ENCODE measurements around the gene NFE2L2.
"Not testable (repeated sequence)": the region's sequence is repeated elsewhere in the genome, so short reads cannot be mapped to it uniquely, and the experiment has no call there.

NFE2L2 gene

GRCh38 chr2:177256026-177256425 is 8.5 kb downstream of the NFE2L2 start:
- no peak for DNase-seq (ENCODE audit: low read depth)

GRCh38 chr2:177255227-177255601 is 9.3 kb downstream of the NFE2L2 start:
- no peak for DNase-seq (ENCODE audit: low read depth)

GRCh38 chr2:177254433-177255226 is 9.9 kb downstream of the NFE2L2 start:
- DNase-seq (ENCODE audit: low read depth), result no peak

- DNase-seq (ENCODE audit: low read depth), result no peak
Measured at GRCh38 chr2:177253704-177254103, 10.8 kb downstream of the NFE2L2 start.

GRCh38 chr2:177252808-177253531 is 11.6 kb downstream of the NFE2L2 start:
- no peak for DNase-seq (ENCODE audit: low read depth)

DNA sequence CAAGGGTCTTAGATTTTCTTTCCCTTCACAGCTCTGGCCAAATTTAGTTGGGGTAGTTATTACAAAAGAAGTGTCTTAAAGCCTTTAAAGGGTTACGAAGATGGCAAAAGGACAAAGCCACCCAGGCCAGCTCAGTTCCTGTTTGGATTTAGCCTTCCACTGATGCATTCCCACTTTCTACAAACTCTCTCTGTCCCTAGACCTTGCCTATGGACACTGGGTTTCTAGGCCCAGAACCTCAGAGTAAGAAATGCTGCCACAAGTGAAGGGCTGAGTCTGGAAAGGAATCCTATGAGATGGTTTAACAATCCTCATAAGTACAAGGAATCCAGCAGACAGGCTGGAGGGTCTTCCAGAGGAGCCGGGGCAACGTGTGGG is 13.4 kb downstream of the NFE2L2 start:
- no peak for DNase-seq (ENCODE audit: low read depth)

- no peak for DNase-seq (ENCODE audit: low read depth)
Measured at GRCh38 chr2:177250461-177250860, 14.1 kb downstream of the NFE2L2 start.

- no peak for DNase-seq (ENCODE audit: low read depth)
Measured at GRCh38 chr2:177249038-177249437, 15.5 kb downstream of the NFE2L2 start.

DNA sequence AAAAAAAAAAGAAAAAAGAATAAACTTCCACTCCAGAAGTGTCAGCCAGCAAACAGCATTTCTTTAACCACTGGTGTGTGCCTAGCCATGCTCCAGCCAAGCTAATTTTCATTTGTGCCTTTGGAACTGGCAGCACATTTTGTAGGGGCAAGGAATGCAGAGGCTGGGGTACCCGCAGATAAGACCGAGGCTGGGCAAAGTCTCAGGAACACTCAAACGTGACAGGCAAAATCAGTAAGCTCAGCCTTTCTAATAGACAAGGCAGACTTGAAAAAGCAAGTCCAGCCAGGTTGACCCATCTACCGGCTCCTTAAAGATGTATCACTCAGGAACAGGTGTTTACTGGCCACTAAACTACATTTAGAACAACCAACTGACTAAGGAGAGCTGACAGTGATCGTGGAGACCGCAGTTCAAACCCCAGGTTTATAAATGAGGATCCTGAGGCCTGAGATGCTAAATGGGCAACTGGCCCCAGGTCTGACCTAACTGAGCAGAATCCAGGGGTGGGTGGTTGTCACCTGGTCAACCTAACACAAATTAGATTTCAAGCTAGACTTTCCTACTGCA is 16.7 kb downstream of the NFE2L2 start:
- no peak for DNase-seq (ENCODE audit: low read depth)

GRCh38 chr2:177246523-177247030 is 17.9 kb downstream of the NFE2L2 start:
- DNase-seq (ENCODE audit: low read depth), result not testable (repeated sequence)

DNA sequence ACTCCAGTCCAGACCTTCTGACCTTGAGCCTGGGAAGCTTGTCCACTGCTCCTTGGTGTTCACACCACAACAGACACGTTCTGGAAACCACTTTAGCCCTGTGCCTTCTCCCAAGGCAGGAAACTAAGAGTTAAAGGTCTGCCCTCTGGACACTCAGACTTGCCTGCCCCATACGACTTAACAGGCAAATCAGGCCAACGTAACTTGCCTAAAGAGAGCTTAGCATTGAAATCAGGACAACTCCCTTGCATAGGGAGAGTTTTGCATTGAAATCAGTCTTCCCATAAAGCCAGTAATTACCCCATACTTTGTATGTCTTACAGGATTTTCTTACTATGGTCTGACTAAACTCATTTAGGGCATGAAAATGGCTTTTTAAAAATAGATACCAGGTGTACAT is 18.5 kb downstream of the NFE2L2 start:
- no peak for DNase-seq (ENCODE audit: low read depth)

DNA sequence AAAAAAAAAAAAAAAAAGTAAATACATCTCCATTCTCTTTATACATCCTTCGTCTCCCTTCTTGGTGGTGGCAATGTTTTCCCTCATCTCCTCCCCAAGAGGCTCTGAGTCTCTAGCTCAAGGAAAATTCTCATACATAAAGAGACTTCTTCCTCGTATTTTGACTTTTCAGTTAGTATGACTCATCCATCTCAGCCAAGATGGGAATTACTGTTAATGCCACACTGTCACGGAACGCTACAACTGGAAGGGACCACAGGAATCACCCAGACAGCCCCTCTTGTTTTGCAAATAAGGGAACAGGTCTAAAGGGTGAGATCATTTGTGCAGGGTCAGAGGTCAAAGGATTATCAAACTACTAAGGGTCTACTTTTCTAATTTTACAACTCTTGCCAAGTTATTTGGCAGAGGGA is 19.5 kb downstream of the NFE2L2 start:
- DNase-seq (ENCODE audit: low read depth), result no peak

GRCh38 chr2:177244244-177244771 is 20.2 kb downstream of the NFE2L2 start:
- no peak for DNase-seq (ENCODE audit: low read depth)

- no peak for DNase-seq (ENCODE audit: low read depth)
Measured at GRCh38 chr2:177243476-177243875, 21.1 kb downstream of the NFE2L2 start.

GRCh38 chr2:177243073-177243472 is 21.5 kb downstream of the NFE2L2 start:
- no peak for DNase-seq (ENCODE audit: low read depth)

GRCh38 chr2:177242121-177242987 is 22.2 kb downstream of the NFE2L2 start:
- DNase-seq (ENCODE audit: low read depth), result no peak

GRCh38 chr2:177241711-177242120 is 22.8 kb downstream of the NFE2L2 start:
- DNase-seq (ENCODE audit: low read depth), result no peak

GRCh38 chr2:177239932-177240630 is 24.4 kb downstream of the NFE2L2 start:
- DNase-seq (ENCODE audit: low read depth), result no peak

- DNase-seq (ENCODE audit: low read depth), result no peak
Measured at GRCh38 chr2:177239053-177239452, 25.5 kb downstream of the NFE2L2 start.

- DNase-seq (ENCODE audit: low read depth), result no peak
Measured at GRCh38 chr2:177237932-177238331, 26.6 kb downstream of the NFE2L2 start.

- DNase-seq (ENCODE audit: low read depth), result no peak
Measured at GRCh38 chr2:177235855-177236437, 28.6 kb downstream of the NFE2L2 start.
